Thymus (tissue), 11 donors: ENCODE results near the gene KIN. TPM values are rescaled to one million over a fixed set of nuclear protein-coding genes. Genes with fewer than 3 reads are reported as not detected.
"Not testable (repeated sequence)": the region's sequence is repeated elsewhere in the genome, so short reads cannot be mapped to it uniquely, and the experiment has no call there.

ENCODE experiments used
- DNase-seq, 9 donors: peaks; one replicate each; pipeline ENCODE4 v3.0.0-alpha.2; 2013; ENCODE audit warnings: low spot score in 9 of 9, low read depth in 6 of 9, missing footprints in 1 of 9
- H3K27ac ChIP-seq, 2 donors: one replicate each; pipeline ENCODE4 v1.5.1; 2013; ENCODE audit warnings: control low read depth in 1 of 2, low read depth in 1 of 2, low read length in 1 of 2, mild to moderate bottlenecking in 1 of 2, moderate library complexity in 1 of 2
- H3K27me3 ChIP-seq, 2 donors: one replicate each; pipeline ENCODE4 v1.5.1; 2013; ENCODE audit warnings: low read length in 1 of 2; ENCODE audit not compliant: control insufficient read depth in 2 of 2, insufficient read depth in 1 of 2
- H3K36me3 ChIP-seq, 2 donors: one replicate each; pipeline ENCODE4 v1.5.1; 2013; ENCODE audit warnings: low read length in 1 of 2, mild to moderate bottlenecking in 1 of 2, moderate library complexity in 1 of 2; ENCODE audit not compliant: control insufficient read depth in 2 of 2, insufficient read depth in 2 of 2
- H3K4me1 ChIP-seq, 2 donors: one replicate each; pipeline ENCODE4 v1.5.1; 2013; ENCODE audit warnings: low read length in 2 of 2; ENCODE audit not compliant: control insufficient read depth in 2 of 2, insufficient read depth in 2 of 2
- H3K4me3 ChIP-seq, 2 donors: one replicate each; pipeline ENCODE4 v1.5.1; 2013; ENCODE audit warnings: low read length in 2 of 2, control low read depth in 1 of 2, mild to moderate bottlenecking in 1 of 2
- H3K9me3 ChIP-seq, 2 donors: one replicate each; pipeline ENCODE4 v1.5.1; 2013; ENCODE audit warnings: low read length in 1 of 2, mild to moderate bottlenecking in 1 of 2; ENCODE audit not compliant: control insufficient read depth in 2 of 2, insufficient read depth in 1 of 2
- WGBS: extraction: QIAGEN DNeasy Blood & Tissue Kit; methylation state at CpG from one replicate; pipeline ENCODE4 v1.1.7; 2013; 5-methylcytosine and 5-hydroxymethylcytosine counted together
- polyA plus RNA-seq: library from polyadenylated mRNA; stranded (reverse); fragments of 200-250 nt; gene quantifications from one replicate; pipeline ENCODE4 v1.2.3, GENCODE V29; 2013
- total RNA-seq: library from RNA; stranded (reverse); fragments of 120-200 nt; gene quantifications from one replicate; pipeline ENCODE4 v1.2.4, GENCODE V29; 2013
- donor health status: healthy.

Gene KIN
- total and polyA plus RNA-seq, 2 donors: 16.1 to 28.6 TPM

DNA sequence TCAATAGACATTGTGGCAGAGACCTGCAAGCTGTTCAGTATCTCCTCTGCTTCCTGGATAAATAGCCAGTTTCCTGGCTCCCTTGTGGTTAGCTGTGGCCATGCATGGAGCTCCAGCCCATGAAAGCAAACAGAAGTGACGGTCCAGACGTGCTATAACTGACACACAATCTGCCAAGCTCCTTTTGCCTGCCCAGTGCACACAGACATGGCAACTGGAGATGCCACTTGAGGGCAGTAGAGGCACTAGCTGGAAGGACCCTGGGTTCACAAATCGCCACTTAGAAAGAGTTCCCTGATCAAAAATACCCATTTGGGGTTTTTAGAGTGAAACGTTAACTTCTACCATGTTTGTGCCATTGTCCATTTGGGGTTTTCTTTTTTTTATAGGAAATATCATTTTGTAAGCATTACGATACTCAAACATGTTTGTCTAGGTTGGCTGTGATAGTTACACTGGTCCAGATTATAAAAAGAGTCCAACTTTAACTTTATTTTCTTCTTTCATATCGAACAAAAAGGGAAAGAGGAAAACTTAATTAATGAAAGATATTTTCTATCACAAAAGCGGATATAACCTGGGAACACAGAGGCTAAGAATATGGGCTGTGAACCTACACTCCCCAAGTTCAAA is 31.3 kb downstream of the KIN start:
- Histone ChIP-seq H3K36me3 (peaks cover 34 to 67% of the 10 kb centered on the region in 2 donors), H3K9me3 (no peaks in the 10 kb centered on the region), H3K4me1 (no peaks in the 10 kb centered on the region), H3K27ac (no peak overlapping the region), H3K27me3 (no peaks in the 10 kb centered on the region), H3K4me3 (no peak overlapping the region)
- 81% methylated on average over 7 of the region's 7 CpGs for WGBS
- peak in 5 of 9 donors; percentile 4 to 31 (median 10) for DNase-seq

DNA sequence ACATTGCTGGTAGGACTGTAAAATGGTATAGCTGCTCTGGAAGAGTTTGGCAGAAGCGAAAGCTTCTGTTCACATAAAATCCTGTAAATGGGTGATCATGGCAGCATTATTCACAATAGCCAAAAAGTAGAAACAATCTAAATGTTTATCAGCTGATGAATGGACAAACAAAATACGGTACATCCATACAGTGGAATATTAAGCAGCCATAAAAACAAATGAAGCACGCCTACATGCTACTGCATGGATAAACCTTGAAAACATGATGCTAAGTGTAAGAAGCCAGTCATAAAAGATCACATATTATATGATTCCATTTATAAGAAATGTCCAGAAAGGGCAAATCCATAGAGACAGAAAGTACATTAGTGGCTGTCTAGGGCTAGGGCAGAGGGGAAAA is 32.7 kb downstream of the KIN start:
- over 99% methylated on average over 3 of the region's 3 CpGs for WGBS
- DNase-seq: no peak
- Histone ChIP-seq H3K27me3 (no peaks in the 10 kb centered on the region), H3K4me3 (no peak overlapping the region), H3K9me3 (no peaks in the 10 kb centered on the region), H3K27ac (no peak overlapping the region), H3K4me1 (no peaks in the 10 kb centered on the region), H3K36me3 (peaks cover 27 to 60% of the 10 kb centered on the region in 2 donors)

DNA sequence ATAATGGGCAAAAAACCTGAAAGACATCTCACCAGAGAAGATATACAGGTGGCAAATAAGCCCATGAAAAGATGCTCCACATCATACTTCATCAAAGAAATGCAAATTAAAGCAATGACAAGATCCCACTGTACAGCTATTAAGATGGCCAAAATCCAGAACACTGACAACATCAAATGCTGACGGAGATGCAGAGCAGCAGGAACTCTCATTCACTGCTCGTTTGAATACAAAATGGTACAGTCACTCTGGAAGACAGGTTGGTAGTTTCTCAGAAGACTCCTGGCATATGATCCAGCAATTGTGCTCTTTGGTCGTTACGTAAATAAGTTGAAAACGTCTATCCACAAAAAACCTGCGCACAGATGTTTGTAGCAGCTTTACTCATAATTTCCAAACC is 35.5 kb downstream of the KIN start:
- H3K4me1 ChIP-seq: no peaks in the 10 kb centered on the region
- no peaks in the 10 kb centered on the region for H3K27me3 ChIP-seq
- peaks cover 22 to 40% of the 10 kb centered on the region in 2 donors for H3K36me3 ChIP-seq
- DNase-seq: no peak
- no peaks in the 10 kb centered on the region for H3K9me3 ChIP-seq
- H3K27ac ChIP-seq: no peak overlapping the region
- H3K4me3 ChIP-seq: no peak overlapping the region
- WGBS: 98% methylated on average over 6 of the region's 6 CpGs

DNA sequence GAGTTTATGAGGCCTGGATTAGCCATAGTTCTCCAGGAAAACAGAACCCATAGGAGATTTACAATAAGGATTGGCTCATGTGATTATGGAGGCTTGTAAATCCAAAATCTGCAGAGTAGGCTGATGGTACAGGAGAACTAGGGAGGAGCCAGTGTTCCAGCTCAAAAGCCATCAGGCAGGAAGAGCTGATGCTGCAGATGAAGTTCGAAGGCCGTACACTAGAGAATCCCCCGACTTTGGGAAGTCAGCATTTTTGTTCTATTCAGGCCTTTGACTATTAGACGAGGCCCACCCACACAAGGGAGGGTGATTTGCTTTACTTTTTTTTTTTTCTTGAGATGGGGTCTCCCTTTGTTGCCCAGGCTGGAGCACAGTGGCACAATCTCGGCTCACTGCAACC is 37.6 kb downstream of the KIN start:
- 96% methylated on average over 5 of the region's 5 CpGs for WGBS
- no peak for DNase-seq
- H3K36me3 ChIP-seq: peaks cover 18 to 28% of the 10 kb centered on the region in 2 donors
- no peaks in the 10 kb centered on the region for H3K4me1 ChIP-seq
- H3K27ac ChIP-seq: no peak overlapping the region
- H3K9me3 ChIP-seq: no peaks in the 10 kb centered on the region
- H3K27me3 ChIP-seq: no peaks in the 10 kb centered on the region
- no peak overlapping the region for H3K4me3 ChIP-seq

DNA sequence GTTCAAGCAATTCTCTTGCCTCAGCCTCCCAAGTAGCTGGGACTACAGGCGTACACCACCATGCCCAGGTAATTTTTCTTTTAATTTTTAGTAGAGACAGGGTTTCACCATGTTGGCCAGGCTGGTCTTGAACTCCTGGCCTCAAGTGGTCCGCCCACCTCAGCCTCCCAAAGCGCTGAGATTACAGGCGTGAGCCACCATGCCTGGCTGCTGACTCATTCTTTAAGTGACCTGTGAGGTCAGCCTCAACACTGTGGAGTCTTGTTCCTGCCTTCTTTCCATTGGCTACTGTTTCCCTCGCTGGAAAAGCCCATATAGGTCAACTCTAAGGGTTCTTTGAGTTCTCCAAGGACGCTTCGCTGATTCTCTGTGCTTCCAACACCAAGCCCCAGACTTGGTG is 39.2 kb downstream of the KIN start:
- not testable (repeated sequence) for DNase-seq, H3K4me1 ChIP-seq, H3K9me3 ChIP-seq, H3K27me3 ChIP-seq, H3K27ac ChIP-seq, H3K4me3 ChIP-seq
- H3K36me3 ChIP-seq: peaks cover 13 to 16% of the 10 kb centered on the region in 2 donors
- WGBS: 97% methylated on average over 7 of the region's 7 CpGs

DNA sequence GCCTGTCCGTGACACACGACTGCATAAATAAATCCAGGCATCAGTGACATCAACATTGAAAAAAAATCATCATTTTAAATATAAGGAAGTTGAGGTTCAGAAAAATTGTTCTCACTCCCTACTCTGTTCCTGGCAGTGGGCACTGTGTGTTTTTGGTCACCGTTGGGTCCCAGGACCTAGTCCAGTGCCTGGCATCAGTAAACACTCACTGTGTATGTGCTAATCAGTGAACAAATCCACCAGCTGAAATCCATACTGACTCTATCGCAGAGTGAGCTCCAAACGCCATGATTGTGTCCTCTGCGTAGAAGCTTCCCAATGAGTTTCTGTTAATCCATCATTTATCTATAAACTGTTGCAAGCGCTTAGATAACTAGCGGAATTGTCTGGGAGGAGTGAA is 43.5 kb downstream of the KIN start:
- H3K36me3 ChIP-seq: no peaks in the 10 kb centered on the region
- no peak for DNase-seq
- 94% methylated on average over 8 of the region's 8 CpGs for WGBS
- no peak overlapping the region for H3K4me3 ChIP-seq
- H3K4me1 ChIP-seq: no peaks in the 10 kb centered on the region
- H3K27ac ChIP-seq: no peak overlapping the region
- no peaks in the 10 kb centered on the region for H3K9me3 ChIP-seq
- H3K27me3 ChIP-seq: no peaks in the 10 kb centered on the region

DNA sequence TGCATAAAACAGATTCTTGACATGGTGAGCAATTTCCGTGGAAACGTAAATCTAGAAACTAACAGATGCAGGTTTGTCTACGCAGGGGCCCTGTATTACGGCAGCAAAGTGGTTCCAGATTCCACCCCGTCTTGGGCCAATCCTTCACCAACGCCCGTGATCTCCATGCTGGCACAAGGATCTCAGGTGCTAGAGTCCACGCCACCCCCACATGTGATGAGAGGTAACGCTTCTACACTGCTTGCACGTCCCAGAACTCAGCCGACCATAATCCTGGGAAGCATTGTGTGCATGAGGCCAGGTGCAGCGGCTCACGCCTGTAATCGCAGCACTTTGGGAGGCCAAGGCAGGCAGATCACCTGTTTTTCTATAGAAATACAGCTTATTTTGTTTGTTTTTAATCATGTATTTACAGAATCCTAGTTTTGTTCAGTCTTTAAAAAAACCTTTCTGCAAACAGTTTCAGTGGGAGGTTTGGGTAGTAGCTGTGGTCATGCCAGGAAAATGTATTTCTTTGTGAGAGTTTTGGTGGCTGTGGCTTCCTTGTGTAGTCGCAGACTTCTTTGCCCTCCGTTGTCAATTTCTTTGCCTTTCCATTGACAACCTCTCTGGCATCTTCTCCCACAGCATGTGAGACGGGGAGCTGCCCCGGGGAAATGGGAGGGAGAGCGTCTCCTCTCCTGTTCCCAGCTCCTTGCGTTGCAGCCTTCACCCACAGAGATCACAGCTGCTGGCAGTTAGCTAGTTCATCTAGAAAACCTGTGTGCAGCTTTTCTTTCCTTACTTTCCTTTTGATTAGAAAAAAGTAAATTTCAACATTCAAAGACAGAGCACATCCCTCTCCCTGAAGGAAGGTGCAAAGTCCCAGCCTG is 49.0 kb downstream of the KIN start:
- no peaks in the 10 kb centered on the region for H3K4me1 ChIP-seq
- DNase-seq: no peak
- H3K27me3 ChIP-seq: no peaks in the 10 kb centered on the region
- WGBS: 95% methylated on average over 20 of the region's 20 CpGs
- H3K27ac ChIP-seq: no peak overlapping the region
- H3K9me3 ChIP-seq: no peaks in the 10 kb centered on the region
- H3K36me3 ChIP-seq: no peaks in the 10 kb centered on the region
- H3K4me3 ChIP-seq: no peak overlapping the region

DNA sequence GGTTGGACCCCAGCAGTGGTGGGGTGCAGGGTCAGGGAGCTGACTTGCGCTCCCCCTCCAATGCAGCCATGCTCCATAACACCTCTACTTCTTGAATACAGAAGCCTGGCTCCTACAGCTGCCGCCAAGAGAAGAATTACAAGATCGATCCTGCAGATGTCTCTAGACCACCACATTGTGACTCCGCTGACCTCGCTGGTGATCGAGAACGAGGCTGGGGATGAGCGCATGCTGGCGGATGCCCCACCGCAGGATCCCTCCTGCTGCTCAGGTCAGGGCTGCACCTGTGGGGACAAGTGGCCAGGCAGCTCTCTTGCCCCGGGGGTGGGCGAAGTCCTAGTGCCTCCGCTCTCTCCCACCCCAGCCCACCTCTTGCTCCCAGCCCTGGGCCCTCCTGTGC is 53.0 kb downstream of the KIN start:
- Histone ChIP-seq H3K27ac (no peak overlapping the region), H3K4me1 (no peaks in the 10 kb centered on the region), H3K27me3 (no peaks in the 10 kb centered on the region), H3K9me3 (no peaks in the 10 kb centered on the region), H3K36me3 (no peaks in the 10 kb centered on the region), H3K4me3 (no peak overlapping the region)
- 97% methylated on average over 13 of the region's 13 CpGs for WGBS
- no peak for DNase-seq

DNA sequence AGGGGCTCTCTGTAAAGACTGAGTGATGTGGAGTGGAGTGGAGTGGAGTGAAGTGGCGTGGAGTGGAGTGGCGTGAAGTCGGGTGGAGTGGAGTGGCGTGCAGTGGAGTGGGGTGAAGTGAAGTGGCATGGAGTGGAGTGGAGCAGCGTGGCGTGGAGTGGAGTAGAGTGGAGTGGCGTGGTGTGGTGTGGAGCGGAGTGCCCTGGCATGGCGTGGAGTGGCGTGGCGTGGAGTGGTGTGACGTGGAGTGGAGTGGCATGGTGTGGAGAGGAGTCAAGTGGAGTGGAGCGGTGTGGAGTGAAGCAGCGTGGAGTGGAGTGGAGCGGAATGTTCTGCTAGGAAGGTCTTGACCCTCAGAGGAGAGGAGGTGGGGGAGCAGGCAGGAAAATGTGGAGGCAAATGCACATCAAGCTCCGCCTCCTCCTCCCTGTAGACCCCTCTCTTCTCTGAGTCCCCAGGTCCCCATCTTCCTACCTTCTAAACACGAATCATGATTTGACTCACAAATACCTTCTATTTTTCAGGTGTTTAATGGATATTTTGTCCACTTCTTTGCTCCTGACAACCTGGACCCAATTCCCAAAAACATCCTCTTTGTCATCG is 64.8 kb downstream of the KIN start:
- no peak for DNase-seq
- no peaks in the 10 kb centered on the region for H3K36me3 ChIP-seq
- no peak overlapping the region for H3K4me3 ChIP-seq
- H3K4me1 ChIP-seq: no peaks in the 10 kb centered on the region
- 95% methylated on average over 18 of the region's 18 CpGs for WGBS
- H3K27me3 ChIP-seq: no peaks in the 10 kb centered on the region
- no peak overlapping the region for H3K27ac ChIP-seq
- H3K9me3 ChIP-seq: no peaks in the 10 kb centered on the region
